ENCODE measurements around the gene KHSRP. TPM values are rescaled to one million over a fixed set of nuclear protein-coding genes. Genes with fewer than 3 reads are reported as not detected.

KHSRP gene
- total and polyA plus RNA-seq, 2 of the 4 experiments (the other 2 are of a cell fraction), result 31.9 to 93.7 TPM

DNA sequence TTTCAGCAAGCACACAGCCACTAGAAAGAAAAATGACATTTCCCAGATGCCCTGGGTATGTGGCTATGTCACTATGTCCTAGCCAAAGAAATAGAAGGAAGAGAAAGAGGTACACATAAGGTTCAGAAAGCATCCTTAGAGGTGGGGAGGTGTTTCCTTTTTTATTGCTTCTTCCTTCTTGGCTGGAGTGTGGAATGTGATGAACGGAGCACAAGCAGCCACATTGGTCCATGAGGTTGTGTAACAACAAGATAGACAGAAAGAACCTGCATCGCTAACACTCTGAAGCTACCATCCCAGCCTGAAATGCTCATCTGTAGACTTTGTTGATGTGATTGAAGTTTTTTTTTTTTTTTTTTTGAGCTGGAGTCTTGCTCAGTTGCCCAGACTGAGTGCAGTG, 28.3 kb upstream of the KHSRP start:
- no peak overlapping the region for H2AK5ac ChIP-seq (ENCODE audit: low read depth, low read length)
- TF ChIP-seq NFE2L2 (IDR thresholded peaks at IDR 0.05; ENCODE audit: low read depth, low read length), result no peak
- TF ChIP-seq FOS (IDR thresholded peaks at IDR 0.05; ENCODE audit: low read depth, low read length), result no peak
- TF ChIP-seq POLR2A (IDR thresholded peaks at IDR 0.05; ENCODE audit: low read depth, low read length), result no peak
- TF ChIP-seq, protein P1, sequence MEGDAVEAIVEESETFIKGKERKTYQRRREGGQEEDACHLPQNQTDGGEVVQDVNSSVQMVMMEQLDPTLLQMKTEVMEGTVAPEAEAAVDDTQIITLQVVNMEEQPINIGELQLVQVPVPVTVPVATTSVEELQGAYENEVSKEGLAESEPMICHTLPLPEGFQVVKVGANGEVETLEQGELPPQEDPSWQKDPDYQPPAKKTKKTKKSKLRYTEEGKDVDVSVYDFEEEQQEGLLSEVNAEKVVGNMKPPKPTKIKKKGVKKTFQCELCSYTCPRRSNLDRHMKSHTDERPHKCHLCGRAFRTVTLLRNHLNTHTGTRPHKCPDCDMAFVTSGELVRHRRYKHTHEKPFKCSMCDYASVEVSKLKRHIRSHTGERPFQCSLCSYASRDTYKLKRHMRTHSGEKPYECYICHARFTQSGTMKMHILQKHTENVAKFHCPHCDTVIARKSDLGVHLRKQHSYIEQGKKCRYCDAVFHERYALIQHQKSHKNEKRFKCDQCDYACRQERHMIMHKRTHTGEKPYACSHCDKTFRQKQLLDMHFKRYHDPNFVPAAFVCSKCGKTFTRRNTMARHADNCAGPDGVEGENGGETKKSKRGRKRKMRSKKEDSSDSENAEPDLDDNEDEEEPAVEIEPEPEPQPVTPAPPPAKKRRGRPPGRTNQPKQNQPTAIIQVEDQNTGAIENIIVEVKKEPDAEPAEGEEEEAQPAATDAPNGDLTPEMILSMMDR (conservative IDR thresholded peaks at IDR 0.05; ENCODE audit: low read depth, low read length), result no peak
- TF ChIP-seq MAFK (IDR thresholded peaks at IDR 0.05; ENCODE audit: low read depth, low read length), result no peak
- no peak for TF ChIP-seq RCOR1 (IDR thresholded peaks at IDR 0.05; ENCODE audit: insufficient replicate concordance, low read length)
- no peak for TF ChIP-seq RFX5 (IDR thresholded peaks at IDR 0.05; ENCODE audit: low read depth, low read length)
- TF ChIP-seq, protein P2, sequence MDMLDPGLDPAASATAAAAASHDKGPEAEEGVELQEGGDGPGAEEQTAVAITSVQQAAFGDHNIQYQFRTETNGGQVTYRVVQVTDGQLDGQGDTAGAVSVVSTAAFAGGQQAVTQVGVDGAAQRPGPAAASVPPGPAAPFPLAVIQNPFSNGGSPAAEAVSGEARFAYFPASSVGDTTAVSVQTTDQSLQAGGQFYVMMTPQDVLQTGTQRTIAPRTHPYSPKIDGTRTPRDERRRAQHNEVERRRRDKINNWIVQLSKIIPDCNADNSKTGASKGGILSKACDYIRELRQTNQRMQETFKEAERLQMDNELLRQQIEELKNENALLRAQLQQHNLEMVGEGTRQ (IDR thresholded peaks at IDR 0.05; ENCODE audit: low read depth, low read length), result no peak
- TF ChIP-seq BHLHE40 (IDR thresholded peaks at IDR 0.05; ENCODE audit: low read depth, low read length), result no peak
- TF ChIP-seq, protein P3, sequence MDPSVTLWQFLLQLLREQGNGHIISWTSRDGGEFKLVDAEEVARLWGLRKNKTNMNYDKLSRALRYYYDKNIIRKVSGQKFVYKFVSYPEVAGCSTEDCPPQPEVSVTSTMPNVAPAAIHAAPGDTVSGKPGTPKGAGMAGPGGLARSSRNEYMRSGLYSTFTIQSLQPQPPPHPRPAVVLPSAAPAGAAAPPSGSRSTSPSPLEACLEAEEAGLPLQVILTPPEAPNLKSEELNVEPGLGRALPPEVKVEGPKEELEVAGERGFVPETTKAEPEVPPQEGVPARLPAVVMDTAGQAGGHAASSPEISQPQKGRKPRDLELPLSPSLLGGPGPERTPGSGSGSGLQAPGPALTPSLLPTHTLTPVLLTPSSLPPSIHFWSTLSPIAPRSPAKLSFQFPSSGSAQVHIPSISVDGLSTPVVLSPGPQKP (IDR thresholded peaks at IDR 0.05; ENCODE audit: borderline replicate concordance, low read depth, low read length), result no peak
- TF ChIP-seq RAD21 (IDR thresholded peaks at IDR 0.05; ENCODE audit: low read length), result no peak
- TF ChIP-seq MXI1 (IDR thresholded peaks at IDR 0.05; ENCODE audit: borderline replicate concordance, low read depth, low read length), result no peak
- no peak for TF ChIP-seq CEBPB (IDR thresholded peaks at IDR 0.05; ENCODE audit: low read depth, low read length)
- TF ChIP-seq CHD1 (IDR thresholded peaks at IDR 0.05; ENCODE audit: low read depth, low read length), result no peak
- no peak for TF ChIP-seq MAZ (IDR thresholded peaks at IDR 0.05; ENCODE audit: borderline replicate concordance, low read depth, low read length)
- TF ChIP-seq SMC3 (IDR thresholded peaks at IDR 0.05; ENCODE audit: low read depth, low read length), result no peak
- H3K18ac ChIP-seq (ENCODE audit: low read depth, low read length), result no peak overlapping the region
- peaks cover 16% of the 10 kb centered on the region for H3K36me3 ChIP-seq (ENCODE audit: control insufficient read depth, insufficient read depth, low read length)
- H2AFZ ChIP-seq (replicated peaks; ENCODE audit: low read length, poor library complexity), result no peak overlapping the region
- intact Hi-C loops (cut with micrococcal nuclease) (loop anchor here (10.0 kb wide), 1 partner anchor 658 kb away; the partner anchor contains the start of gene DUS3L), dilution Hi-C loops (cut with HindIII; ENCODE audit: low sequenced_read_pairs, unreplicated experiment) (no loop called here), in situ Hi-C loops (cut with MboI; ENCODE audit: low sequenced_read_pairs) (no loop called here)
- no peak overlapping the region for H4K8ac ChIP-seq (ENCODE audit: low read depth in 2 of 2, low read length in 2 of 2)
- no peak overlapping the region for H2BK20ac ChIP-seq (ENCODE audit: low read depth, low read length)
- H2BK120ac ChIP-seq (ENCODE audit: low read depth, low read length), result no peak overlapping the region
- no peaks in the 10 kb centered on the region; the same call in 1 of the 2 replicates for H3K4me1 ChIP-seq (ENCODE audit: control insufficient read depth, insufficient read depth, low read length)
- no peak overlapping the region for H3K4me3 ChIP-seq (ENCODE audit: insufficient read depth, low read depth, low read length)
- POLR2A ChIA-PET (ENCODE audit: unreplicated experiment), result interaction anchor here (0.5 kb wide), 1 partner anchor 354 kb away, joined by 5 read pairs; no protein-coding TSS in a partner anchor
- H3K27me3 ChIP-seq (ENCODE audit: control insufficient read depth, insufficient read depth, low read length), result no peaks in the 10 kb centered on the region
- no peak overlapping the region for H3K9ac ChIP-seq (ENCODE audit: low read depth, low read length)
- no peak for ATAC-seq (ENCODE audit: low read depth)
- no peak overlapping the region for H2AK9ac ChIP-seq (replicated peaks; ENCODE audit: low read depth, low read length, poor library complexity)
- no peak for DNase-seq
- CTCF ChIA-PET, result no interaction called here
- no peak overlapping the region for H4K5ac ChIP-seq (ENCODE audit: low read depth, low read length)
- no TSS peak for BruUV-seq (replicated peaks)
- H2BK5ac ChIP-seq (ENCODE audit: low read depth, low read length, poor library complexity, severe bottlenecking), result no peak overlapping the region
- H3K4me2 ChIP-seq (ENCODE audit: low read depth, low read length), result no peak overlapping the region
- no peak overlapping the region for H3K56ac ChIP-seq (ENCODE audit: extremely low read depth, insufficient read depth, low read length)
- peaks cover 10% of the 10 kb centered on the region; the same call in 1 of the 2 replicates for H3K9me3 ChIP-seq (ENCODE audit: control insufficient read depth, insufficient read depth, low read length)
- no peaks in the 10 kb centered on the region for H4K20me1 ChIP-seq (ENCODE audit: insufficient read depth, low read length)
- H3K23ac ChIP-seq (ENCODE audit: low read depth, low read length), result no peak overlapping the region
- no peak overlapping the region for H3K4ac ChIP-seq (ENCODE audit: low read depth, low read length)
- no peak overlapping the region for H3K27ac ChIP-seq (ENCODE audit: insufficient read depth, low read length)
- no peak overlapping the region for H4K91ac ChIP-seq (ENCODE audit: insufficient read depth, low read depth, low read length)
- no peaks in the 10 kb centered on the region for H3K9me1 ChIP-seq (ENCODE audit: insufficient read depth, low read length)
- no CpG with 5 or more reads among the region's 2 CpGs for WGBS, 2 experiments (ENCODE audit: extremely low coverage in 2 of 2, insufficient read length in 1 of 2)
- H2BK15ac ChIP-seq (ENCODE audit: low read depth, low read length), result no peak overlapping the region
- no peaks in the 10 kb centered on the region for H3K79me1 ChIP-seq (ENCODE audit: low read depth in 1 of 2, low read length in 2 of 2)
- H3K14ac ChIP-seq (replicated peaks; ENCODE audit: low read depth, low read length), result no peak overlapping the region

Measured in IMR-90 (cell line).